Kasumi-1 (cell line): Measurements from ENCODE around the gene PHETA1.

ENCODE experiments used
- DNase-seq, 2 experiments: peaks; one replicate each; lab custom pipeline; 2025; lab: John Stamatoyannopoulos, UW

Gene PHETA1, protein sequence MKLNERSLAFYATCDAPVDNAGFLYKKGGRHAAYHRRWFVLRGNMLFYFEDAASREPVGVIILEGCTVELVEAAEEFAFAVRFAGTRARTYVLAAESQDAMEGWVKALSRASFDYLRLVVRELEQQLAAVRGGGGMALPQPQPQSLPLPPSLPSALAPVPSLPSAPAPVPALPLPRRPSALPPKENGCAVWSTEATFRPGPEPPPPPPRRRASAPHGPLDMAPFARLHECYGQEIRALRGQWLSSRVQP

DNA sequence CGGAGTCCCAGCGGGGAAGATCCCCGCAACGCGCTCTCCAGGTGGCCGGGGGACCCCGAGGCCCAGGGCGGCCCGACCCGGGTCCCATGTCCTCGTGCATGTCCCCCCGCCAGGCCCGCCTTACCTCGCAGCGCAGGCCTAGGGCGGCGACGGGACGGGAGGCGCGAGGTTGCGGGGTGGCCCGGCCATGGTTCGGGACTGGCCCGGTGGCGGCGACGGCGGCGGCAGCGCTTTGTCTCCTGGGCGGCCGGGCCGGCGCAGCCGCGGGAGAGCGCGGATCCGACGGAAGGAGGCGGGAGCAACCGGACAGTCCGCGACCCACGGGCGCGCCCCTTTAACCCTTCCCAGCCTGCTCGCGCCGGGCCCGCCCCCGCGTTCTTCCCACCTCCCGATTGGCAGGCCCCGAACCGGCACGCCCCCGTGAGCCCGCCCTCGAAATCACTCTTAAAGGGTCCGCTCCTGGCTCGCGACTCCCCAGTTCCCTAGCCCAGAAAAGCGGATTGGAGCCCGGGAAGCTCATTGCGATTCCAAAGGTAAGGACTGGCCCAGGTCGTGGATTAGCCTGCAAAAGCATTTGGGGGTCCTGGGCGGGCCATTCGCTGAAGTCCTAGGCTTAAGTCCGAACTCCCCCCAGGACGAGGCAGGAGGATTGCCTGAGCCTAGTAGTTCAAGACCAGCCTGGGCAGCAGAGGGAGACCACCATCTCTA lies at the start of gene PHETA1:
PHETA1 (minus strand) TSS at position 308 of the 708 bp plus-strand sequence. CDS start 5,668 bp downstream, outside the sequence.
- peak; percentile 81 to 88 for DNase-seq

DNA sequence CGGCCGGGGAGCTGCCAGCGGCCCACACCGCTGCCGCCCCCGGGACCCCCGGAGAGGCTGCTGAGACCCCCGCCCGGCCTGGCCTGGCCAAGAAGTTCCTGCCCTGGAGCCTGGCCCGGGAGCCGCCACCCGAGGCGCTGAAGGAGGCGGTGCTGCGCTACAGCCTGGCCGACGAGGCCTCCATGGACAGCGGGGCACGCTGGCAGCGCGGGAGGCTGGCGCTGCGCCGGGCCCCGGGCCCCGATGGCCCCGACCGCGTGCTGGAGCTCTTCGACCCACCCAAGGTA lies 49.6 kb upstream of the PHETA1 start:
- no peak for DNase-seq

DNA sequence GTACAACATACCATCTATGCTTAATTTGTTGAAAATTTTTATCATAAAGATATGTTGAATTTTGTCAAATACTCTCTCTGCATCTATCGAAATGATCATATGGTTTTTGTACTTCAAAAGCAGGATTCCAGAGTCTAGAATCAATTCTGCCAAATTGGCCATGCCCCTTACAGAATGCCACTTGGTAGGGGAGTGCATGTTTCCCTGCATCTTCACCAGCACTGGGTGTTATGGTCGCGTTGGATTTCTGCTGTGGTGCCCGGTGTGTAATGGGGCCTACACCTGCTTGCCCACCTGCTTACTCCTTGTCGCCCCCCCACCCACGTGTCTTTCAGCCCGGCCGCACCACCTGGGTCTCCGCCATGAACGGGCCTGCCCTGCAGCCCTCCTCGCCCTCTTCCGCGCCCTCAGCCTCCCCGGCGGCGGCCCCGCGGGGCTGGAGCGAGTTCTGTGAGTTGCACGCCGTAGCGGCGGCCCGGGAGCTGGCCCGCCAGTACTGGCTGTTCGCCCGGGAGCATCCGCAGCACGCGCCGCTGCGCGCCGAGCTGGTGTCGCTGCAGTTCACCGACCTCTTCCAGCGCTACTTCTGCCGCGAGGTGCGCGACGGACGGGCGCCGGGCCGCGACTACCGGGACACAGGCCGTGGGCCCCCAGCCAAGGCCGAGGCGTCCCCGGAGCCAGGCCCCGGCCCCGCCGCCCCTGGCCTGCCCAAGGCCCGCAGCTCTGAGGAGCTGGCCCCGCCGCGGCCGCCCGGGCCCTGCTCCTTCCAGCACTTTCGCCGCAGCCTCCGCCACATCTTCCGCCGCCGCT lies 49.1 kb upstream of the PHETA1 start:
- DNase-seq = no peak

DNA sequence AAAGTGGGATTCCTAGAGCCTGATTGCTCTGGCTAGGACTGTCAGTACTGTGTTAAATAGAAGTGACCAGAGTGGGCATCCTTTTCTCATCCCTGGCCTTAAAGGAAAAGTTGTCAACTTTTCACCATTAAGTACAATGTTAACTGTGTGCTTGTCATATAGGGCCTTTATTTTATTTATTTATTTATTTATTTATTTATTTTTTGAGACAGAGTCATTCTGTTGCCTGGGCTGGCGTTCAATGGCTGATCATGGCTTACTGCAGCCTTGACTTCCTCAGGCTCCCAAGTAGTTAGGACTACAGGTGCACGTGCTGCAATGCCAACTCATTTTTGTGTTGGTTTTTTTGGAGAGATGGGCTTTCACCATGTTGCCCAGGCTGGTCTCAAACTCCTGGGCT lies 48.4 kb upstream of the PHETA1 start:
- no peak for DNase-seq

- no peak for DNase-seq
These were observed 45.9 kb upstream of the PHETA1 start for GRCh38 chr12:111414711-111415252.

- DNase-seq = no peak
These were observed 44.7 kb upstream of the PHETA1 start for GRCh38 chr12:111413442-111414086.

DNA sequence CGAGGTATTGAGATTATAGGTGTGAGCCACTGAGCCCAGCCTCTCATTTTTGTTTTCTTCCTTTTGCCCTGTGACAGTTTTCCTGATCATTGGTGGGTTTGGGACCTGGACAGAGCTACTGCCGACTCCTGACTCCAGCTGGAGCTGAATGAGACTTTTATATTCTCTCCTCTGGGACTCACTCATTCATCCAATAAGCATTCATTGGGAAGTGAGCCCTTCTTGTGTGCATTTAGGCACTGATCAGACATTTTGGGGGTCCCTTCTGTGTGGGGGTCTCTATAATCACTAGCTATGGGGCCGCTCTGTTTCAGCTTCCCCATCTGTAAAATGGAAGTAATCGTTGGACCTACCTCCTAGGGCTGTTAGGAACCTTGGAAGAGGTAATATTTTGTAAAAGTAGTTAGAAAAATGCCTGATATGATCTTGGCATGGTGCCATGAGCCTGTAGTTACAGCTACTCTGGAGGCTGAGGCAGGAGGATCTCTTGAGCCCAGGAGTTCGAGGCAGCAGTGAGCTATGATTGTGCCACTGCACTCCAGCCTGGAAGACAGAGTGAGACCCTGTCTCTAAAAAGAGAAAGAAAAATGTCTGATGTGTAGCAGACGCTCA lies 44.0 kb upstream of the PHETA1 start:
- DNase-seq = no peak

GRCh38 chr12:111412007-111412829 lies 43.3 kb upstream of the PHETA1 start:
- peak; percentile 18 to 37 for DNase-seq

- DNase-seq = no peak
These were observed 42.4 kb upstream of the PHETA1 start for GRCh38 chr12:111411185-111411764.

- no peak for DNase-seq
These were observed 41.7 kb upstream of the PHETA1 start for GRCh38 chr12:111410431-111411184.

DNA sequence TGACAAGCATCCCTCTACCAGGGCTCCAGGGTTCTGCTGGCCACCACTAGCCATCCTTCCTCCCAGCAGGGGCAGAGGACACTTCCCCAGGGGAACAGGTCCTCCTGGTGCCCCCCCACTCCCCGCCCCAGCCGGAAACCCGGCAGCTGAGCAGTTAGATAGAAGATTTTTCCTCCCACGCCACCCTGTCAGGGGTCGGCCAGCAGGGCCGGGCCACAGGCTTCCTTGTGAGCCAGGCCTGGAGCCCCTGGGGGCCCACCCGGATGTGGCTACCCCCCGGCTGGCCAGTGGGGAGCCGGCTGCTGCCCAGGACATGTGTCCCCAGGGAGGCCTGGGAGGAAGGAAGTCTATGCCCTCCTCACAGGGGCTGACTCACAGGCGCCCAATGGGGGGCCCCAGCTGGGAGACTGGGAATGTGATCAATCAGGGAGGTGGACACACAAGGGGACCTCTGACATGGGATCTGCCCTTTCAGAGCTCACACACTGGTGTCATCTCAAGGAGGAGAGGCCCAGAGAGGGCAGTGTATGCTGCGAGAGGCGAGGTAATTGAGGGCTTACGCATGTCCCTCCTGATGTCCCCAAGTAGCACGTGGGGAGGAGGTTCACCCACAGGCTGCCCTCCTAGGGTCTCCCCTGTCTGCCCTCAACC lies 41.0 kb upstream of the PHETA1 start:
- peak; percentile 56 to 75 for DNase-seq

- DNase-seq = peak; percentile 29 to 35
These were observed 40.5 kb upstream of the PHETA1 start for GRCh38 chr12:111409403-111409779.

GRCh38 chr12:111408686-111409402 lies 39.9 kb upstream of the PHETA1 start:
- no peak for DNase-seq

- no peak for DNase-seq
These were observed 39.2 kb upstream of the PHETA1 start for GRCh38 chr12:111408116-111408440.

DNA sequence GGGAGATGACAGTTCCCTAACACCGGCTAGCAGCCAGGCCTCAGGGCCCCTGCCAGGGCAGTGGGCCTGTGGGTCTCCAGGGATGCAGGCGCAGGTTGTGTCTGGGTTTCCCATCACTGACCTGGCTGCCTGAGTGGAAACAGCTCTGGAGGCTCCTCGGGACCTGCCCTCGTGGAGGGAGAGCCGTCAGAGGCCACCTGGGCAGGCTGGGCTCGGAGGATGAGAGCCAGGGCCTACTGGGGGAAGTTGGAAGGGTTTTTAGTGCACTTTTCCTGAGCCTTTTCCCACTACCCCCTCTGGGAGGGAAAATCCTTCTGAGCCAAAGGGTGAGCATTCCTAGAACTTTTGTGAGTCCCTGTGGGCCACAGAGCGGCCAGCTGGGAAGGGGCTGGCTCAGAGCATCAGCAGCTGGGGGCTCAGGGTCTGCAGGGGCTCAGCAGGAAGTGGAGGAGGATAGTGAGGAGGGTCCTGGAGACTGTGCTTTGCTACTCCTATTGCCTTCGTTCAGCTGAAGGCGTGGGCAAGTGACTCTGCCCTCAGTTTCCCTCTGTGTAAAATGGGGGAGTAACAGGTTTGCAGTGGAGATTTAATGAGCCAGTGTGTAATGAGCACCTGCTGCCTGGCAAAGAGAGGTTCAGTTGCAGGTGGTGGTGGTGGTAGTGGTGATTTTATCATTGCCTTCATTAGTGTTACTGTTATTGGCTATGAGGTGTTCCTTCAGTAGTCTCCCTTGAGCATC lies 38.7 kb upstream of the PHETA1 start:
- no peak for DNase-seq

GRCh38 chr12:111406474-111407376 lies 37.8 kb upstream of the PHETA1 start:
- peak in 1 of 2 experiments; percentile 34 for DNase-seq
